Esophagus squamous epithelium (tissue), 4 donors: ENCODE results near the gene ADAMTS7.
"Not testable (repeated sequence)": the region's sequence is repeated elsewhere in the genome, so short reads cannot be mapped to it uniquely, and the experiment has no call there.

Experiments
- POLR2A ChIP-seq, 4 donors: fragments of 450-650 bp; IDR thresholded peaks; one replicate each; pipeline ENCODE4 v1.6.1; 2017; ENCODE audit warnings: antibody characterized with exemption in 4 of 4, mild to moderate bottlenecking in 4 of 4, moderate library complexity in 3 of 4
- TF ChIP-seq, protein P1 (sequence below), 6 experiments: fragments of 450-650 bp in 4 of 6; fragments of 200-600 bp in 2 of 6; sonication (generic) in 2 of 6; IDR thresholded peaks; one replicate each; pipeline ENCODE4 v1.5.1; 2016 to 2019; ENCODE audit warnings: antibody characterized with exemption in 6 of 6, mild to moderate bottlenecking in 4 of 6, moderate library complexity in 4 of 6

DNA sequence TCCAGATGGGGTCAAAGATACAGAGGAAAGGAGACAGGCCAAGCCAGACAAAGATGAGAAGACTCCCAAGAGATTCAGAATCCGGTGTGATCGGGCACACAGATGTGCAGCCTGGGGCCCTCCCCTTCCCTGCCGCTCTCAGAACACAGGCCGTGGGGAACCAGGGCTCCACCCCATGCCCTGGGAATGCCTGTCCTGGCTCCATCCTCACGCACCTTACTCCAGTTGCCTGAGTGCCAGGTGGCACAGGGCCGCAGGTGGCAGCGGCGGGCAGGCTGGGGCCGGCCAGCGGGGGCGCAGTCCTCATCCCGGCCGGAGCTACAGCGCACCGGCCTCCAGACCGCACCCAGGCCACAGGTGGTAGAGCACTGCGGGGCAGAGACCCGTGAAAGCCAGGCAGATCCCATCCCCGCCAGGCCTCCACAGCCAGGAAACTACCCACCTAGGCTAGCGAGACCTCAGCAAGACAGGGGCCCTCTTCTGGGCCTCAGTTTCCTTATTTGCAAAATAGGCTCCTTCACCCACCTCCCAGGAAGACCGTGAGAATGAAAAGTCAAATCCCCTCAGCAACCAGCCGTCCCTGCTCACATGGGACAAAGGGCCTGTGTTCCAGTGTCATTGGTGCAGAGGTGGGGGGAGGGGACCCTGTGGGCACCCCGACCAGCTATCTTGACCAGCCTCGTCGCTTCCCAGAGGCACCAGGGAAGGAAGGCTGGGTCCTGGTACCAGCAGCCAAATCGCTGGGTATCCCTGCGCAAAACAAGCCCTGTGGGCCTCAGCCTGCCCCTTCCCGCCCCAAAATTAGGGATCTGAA is 46.7 kb downstream of the ADAMTS7 start:
- TF ChIP-seq, protein P1, sequence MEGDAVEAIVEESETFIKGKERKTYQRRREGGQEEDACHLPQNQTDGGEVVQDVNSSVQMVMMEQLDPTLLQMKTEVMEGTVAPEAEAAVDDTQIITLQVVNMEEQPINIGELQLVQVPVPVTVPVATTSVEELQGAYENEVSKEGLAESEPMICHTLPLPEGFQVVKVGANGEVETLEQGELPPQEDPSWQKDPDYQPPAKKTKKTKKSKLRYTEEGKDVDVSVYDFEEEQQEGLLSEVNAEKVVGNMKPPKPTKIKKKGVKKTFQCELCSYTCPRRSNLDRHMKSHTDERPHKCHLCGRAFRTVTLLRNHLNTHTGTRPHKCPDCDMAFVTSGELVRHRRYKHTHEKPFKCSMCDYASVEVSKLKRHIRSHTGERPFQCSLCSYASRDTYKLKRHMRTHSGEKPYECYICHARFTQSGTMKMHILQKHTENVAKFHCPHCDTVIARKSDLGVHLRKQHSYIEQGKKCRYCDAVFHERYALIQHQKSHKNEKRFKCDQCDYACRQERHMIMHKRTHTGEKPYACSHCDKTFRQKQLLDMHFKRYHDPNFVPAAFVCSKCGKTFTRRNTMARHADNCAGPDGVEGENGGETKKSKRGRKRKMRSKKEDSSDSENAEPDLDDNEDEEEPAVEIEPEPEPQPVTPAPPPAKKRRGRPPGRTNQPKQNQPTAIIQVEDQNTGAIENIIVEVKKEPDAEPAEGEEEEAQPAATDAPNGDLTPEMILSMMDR (IDR thresholded peaks at IDR 0.05), result peak in 1 of 6 experiments; percentile 23
- TF ChIP-seq POLR2A (IDR thresholded peaks at IDR 0.05), result not testable (repeated sequence)
